KMS-11 (cell line): ENCODE results near the gene ATF1.
A peak's percentile ranks its signal among the peaks of the same experiment; 100 is the strongest.

ENCODE experiments used
- H2AFZ ChIP-seq: fragments of 200-600 bp; sonication (generic); 2 replicates; pipeline ENCODE4 v1.6.1; 2016; ENCODE audit warnings: antibody characterized with exemption, mixed run types, low read depth
- H3K27ac ChIP-seq: fragments of 200-600 bp; sonication (generic); 2 replicates; pipeline ENCODE4 v1.6.1; 2016; ENCODE audit warnings: mild to moderate bottlenecking, mixed run types
- H3K27me3 ChIP-seq: fragments of 200-600 bp; sonication (generic); 2 replicates; pipeline ENCODE4 v1.6.1; 2017; ENCODE audit warnings: mild to moderate bottlenecking, low read depth, mixed run types, moderate library complexity; ENCODE audit not compliant: insufficient read depth
- H3K36me3 ChIP-seq: fragments of 200-600 bp; sonication (generic); 2 replicates; pipeline ENCODE4 v1.6.1; 2017; ENCODE audit warnings: mild to moderate bottlenecking, mixed run types; ENCODE audit not compliant: insufficient read depth
- H3K4me1 ChIP-seq: fragments of 200-600 bp; sonication (generic); 2 replicates; pipeline ENCODE4 v1.6.1; 2016; ENCODE audit warnings: mild to moderate bottlenecking, low read depth, mixed run types; ENCODE audit not compliant: poor library complexity, severe bottlenecking
- H3K4me2 ChIP-seq: fragments of 200-600 bp; sonication (generic); 2 replicates; pipeline ENCODE4 v1.7.0; 2016; ENCODE audit warnings: mild to moderate bottlenecking, mixed run types
- H3K4me3 ChIP-seq: fragments of 200-600 bp; sonication (generic); IDR thresholded peaks from 2 replicates; pipeline ENCODE4 v1.6.1; 2017; ENCODE audit warnings: low read depth, low read length, mixed read lengths; ENCODE audit not compliant: insufficient read depth
- H3K79me2 ChIP-seq: fragments of 200-600 bp; sonication (generic); 2 replicates; pipeline ENCODE4 v1.6.1; 2016; ENCODE audit warnings: low read depth, mixed run types; ENCODE audit not compliant: insufficient read depth
- H3K9ac ChIP-seq: fragments of 200-600 bp; sonication (generic); 2 replicates; pipeline ENCODE4 v1.6.1; 2016; ENCODE audit warnings: mild to moderate bottlenecking, mixed run types
- H4K20me1 ChIP-seq: fragments of 200-600 bp; sonication (generic); 2 replicates; pipeline ENCODE4 v1.6.1; 2016; ENCODE audit warnings: mild to moderate bottlenecking, mixed run types; ENCODE audit not compliant: insufficient read depth
- TF ChIP-seq, protein P1 (sequence below): fragments of 200-600 bp; sonication (generic); conservative IDR thresholded peaks from 2 replicates; pipeline ENCODE4 v1.6.1; 2017; ENCODE audit warnings: low read depth, mild to moderate bottlenecking, antibody characterized with exemption, low read length, moderate library complexity, mixed read lengths

Gene ATF1

DNA sequence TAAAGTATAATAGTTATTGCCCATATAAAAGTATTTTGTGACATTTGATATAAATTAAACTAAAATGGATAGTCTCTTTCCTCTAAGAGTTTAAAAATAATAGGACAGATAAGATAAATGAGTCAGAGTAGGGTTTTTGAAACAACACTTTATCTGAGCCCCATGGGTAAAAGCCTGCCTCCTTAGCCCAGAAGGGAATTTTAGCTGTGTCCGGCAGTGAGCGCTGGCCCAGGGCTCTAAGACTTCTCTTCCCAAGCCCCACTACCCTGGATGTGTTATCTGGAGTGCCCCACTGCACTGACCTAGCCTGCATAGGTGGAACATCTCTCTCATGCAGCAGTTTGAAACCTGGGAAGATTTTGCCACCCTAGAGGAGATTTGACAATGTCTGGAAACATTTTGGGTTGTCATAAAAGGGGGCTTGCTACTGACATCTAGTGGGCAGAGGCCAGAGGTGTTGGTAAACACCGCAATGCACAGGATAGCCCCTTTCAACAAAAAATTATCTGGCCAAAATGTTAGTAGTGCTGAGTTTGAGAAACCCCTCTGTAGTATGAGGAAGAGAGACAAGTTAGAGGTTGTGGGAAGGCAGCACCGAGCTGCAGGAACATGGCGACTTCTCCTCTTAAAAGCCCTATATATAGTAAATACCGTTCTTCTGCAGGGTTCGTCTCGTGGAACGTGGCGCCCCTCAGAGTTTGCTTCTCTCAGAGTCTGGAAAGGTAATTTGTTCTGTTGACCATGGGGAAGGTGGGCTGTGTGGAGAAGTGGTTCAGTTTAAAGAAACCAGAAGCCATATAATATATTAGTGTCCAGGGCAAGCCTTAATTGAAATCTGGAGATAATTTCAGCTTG lies 29.3 kb upstream of the ATF1 start:
- no peaks in the 10 kb centered on the region for H3K27me3 ChIP-seq
- no peaks in the 10 kb centered on the region for H3K4me1 ChIP-seq
- no peaks in the 10 kb centered on the region for H4K20me1 ChIP-seq
- H3K79me2 ChIP-seq = no peaks in the 10 kb centered on the region
- no peak overlapping the region for H3K27ac ChIP-seq
- no peak overlapping the region for H2AFZ ChIP-seq
- H3K36me3 ChIP-seq = peaks cover 3% of the 10 kb centered on the region
- H3K4me2 ChIP-seq = no peak overlapping the region
- H3K9ac ChIP-seq = no peak overlapping the region
- TF ChIP-seq, protein P1, sequence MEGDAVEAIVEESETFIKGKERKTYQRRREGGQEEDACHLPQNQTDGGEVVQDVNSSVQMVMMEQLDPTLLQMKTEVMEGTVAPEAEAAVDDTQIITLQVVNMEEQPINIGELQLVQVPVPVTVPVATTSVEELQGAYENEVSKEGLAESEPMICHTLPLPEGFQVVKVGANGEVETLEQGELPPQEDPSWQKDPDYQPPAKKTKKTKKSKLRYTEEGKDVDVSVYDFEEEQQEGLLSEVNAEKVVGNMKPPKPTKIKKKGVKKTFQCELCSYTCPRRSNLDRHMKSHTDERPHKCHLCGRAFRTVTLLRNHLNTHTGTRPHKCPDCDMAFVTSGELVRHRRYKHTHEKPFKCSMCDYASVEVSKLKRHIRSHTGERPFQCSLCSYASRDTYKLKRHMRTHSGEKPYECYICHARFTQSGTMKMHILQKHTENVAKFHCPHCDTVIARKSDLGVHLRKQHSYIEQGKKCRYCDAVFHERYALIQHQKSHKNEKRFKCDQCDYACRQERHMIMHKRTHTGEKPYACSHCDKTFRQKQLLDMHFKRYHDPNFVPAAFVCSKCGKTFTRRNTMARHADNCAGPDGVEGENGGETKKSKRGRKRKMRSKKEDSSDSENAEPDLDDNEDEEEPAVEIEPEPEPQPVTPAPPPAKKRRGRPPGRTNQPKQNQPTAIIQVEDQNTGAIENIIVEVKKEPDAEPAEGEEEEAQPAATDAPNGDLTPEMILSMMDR = peak; percentile 73
- H3K4me3 ChIP-seq = no peak overlapping the region

DNA sequence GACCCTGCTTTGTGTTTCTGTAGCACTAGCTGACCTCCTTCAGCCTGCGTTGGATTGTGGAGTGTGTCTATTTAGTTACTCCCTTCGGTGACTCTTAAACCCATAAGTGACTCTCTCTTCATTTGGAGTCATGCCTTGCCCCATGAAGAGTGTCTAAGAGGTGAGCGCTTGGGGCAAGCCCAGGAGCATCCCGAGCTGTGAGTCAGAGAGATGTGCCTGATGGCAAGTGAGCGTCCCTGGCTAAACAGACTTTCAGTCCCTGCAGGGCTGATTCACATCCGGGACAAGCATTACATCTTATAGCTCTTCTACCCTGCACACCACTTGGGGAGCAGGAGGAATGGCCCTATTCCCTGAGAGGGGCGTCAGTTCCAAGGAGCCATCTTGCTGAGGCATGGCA lies 24.3 kb upstream of the ATF1 start:
- no peak overlapping the region for H3K4me2 ChIP-seq
- no peaks in the 10 kb centered on the region for H3K4me1 ChIP-seq
- TF ChIP-seq, protein P1 = no peak
- no peaks in the 10 kb centered on the region for H3K79me2 ChIP-seq
- no peak overlapping the region for H3K4me3 ChIP-seq
- no peak overlapping the region for H3K27ac ChIP-seq
- H3K36me3 ChIP-seq = peaks cover 3% of the 10 kb centered on the region
- no peak overlapping the region for H2AFZ ChIP-seq
- no peak overlapping the region for H3K9ac ChIP-seq
- H3K27me3 ChIP-seq = no peaks in the 10 kb centered on the region
- no peaks in the 10 kb centered on the region for H4K20me1 ChIP-seq

DNA sequence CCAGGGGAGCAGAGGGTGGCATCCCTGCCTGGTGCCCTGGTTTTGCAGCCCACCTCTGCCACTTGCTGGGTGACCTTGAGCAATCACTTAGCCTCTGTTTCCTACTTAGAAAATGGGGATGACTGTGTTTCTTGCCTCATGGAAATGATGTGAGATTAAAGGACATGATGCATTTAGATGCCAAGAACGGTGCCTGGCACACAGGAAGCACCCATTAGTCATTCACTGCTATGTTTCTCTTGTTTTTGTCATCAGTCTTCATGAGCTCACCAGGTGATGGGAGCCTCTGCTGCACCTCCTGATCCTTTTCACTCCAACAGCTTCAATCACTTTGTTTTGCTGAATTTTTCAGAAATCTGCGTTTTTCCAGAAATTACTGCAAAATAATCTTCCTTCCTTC lies 23.6 kb upstream of the ATF1 start:
- no peaks in the 10 kb centered on the region for H3K79me2 ChIP-seq
- H4K20me1 ChIP-seq = no peaks in the 10 kb centered on the region
- no peaks in the 10 kb centered on the region for H3K4me1 ChIP-seq
- TF ChIP-seq, protein P1 = no peak
- H3K36me3 ChIP-seq = no peaks in the 10 kb centered on the region; the same call in none of the 2 replicates
- H3K9ac ChIP-seq = no peak overlapping the region
- no peak overlapping the region for H3K27ac ChIP-seq
- H2AFZ ChIP-seq = no peak overlapping the region
- H3K27me3 ChIP-seq = no peaks in the 10 kb centered on the region
- no peak overlapping the region for H3K4me2 ChIP-seq
- H3K4me3 ChIP-seq = no peak overlapping the region

DNA sequence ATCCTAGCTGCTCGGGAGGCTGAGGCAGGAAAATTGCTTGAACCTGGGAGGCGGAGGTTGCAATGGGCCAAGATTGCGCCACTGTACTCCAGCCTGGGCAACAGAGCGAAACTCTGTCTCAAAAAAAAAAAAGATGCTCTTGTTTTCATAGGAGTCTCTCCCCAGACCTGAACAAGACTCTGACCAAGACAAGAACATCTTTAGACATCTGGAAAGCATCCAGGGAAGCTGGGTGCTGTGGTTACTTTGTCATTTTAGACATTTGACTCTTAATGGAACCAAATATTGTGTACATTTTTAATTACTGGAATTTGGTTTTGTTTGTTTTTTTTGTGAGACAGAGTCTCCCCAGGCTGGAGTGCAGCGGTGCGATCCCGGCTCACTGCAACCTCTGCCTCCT lies 21.1 kb upstream of the ATF1 start:
- H3K27me3 ChIP-seq = no peaks in the 10 kb centered on the region
- no peak overlapping the region for H2AFZ ChIP-seq
- H3K4me1 ChIP-seq = no peaks in the 10 kb centered on the region
- TF ChIP-seq, protein P1 = no peak
- H3K4me3 ChIP-seq = no peak overlapping the region
- H3K36me3 ChIP-seq = no peaks in the 10 kb centered on the region; the same call in 1 of the 2 replicates
- H3K79me2 ChIP-seq = no peaks in the 10 kb centered on the region
- no peak overlapping the region for H3K9ac ChIP-seq
- H4K20me1 ChIP-seq = no peaks in the 10 kb centered on the region
- no peak overlapping the region for H3K4me2 ChIP-seq
- no peak overlapping the region for H3K27ac ChIP-seq
